ENCODE results near the gene PEF1.

Gene PEF1

GRCh38 chr1:31651766-31652165, 7.1 kb upstream of the PEF1 start:
- FAIRE-seq (no peak), DNase-seq (ENCODE audit: insufficient read length) (no peak)
- TF ChIP-seq POLR2AphosphoS5 (IDR thresholded peaks at IDR 0.05; ENCODE audit: low read depth, low read length), result no peak
- TF ChIP-seq POLR2A (IDR thresholded peaks at IDR 0.05; ENCODE audit: low read depth, low read length), result no peak
- no peak for TF ChIP-seq TAF1 (IDR thresholded peaks at IDR 0.05; ENCODE audit: borderline replicate concordance, low read depth, low read length)

DNA sequence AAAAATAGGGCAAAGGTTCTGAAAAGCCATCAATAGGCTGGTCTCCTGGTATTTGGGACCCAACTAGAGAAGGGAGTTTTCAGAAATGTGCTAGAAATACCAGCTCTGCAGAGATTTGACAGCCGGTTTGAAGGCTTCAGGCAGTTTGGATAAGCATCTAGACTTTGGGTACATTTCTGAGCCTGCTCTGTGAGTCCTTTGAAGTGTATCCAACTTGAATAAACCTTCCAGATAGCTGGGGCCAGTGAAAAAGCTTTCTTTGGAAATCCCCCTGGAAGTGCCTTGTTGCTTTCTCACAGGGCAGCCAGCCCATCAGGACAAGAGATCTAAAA, 6.4 kb upstream of the PEF1 start:
- DNase-seq (ENCODE audit: insufficient read length), result no peak
- FAIRE-seq, result peak; percentile 42
- no peak for TF ChIP-seq POLR2AphosphoS5 (IDR thresholded peaks at IDR 0.05; ENCODE audit: low read depth, low read length)
- TF ChIP-seq TAF1 (IDR thresholded peaks at IDR 0.05; ENCODE audit: borderline replicate concordance, low read depth, low read length), result no peak

- FAIRE-seq, result no peak
- DNase-seq (ENCODE audit: insufficient read length), result no peak
- TF ChIP-seq POLR2AphosphoS5 (IDR thresholded peaks at IDR 0.05; ENCODE audit: low read depth, low read length) (no peak), TAF1 (IDR thresholded peaks at IDR 0.05; ENCODE audit: borderline replicate concordance, low read depth, low read length) (no peak)
These were observed 5.7 kb upstream of the PEF1 start for GRCh38 chr1:31650161-31651088.

GRCh38 chr1:31648641-31649357, 4.1 kb upstream of the PEF1 start:
- TF ChIP-seq POLR2AphosphoS5 (IDR thresholded peaks at IDR 0.05; ENCODE audit: low read depth, low read length) (no peak), POLR2A (IDR thresholded peaks at IDR 0.05; ENCODE audit: low read depth, low read length) (no peak), TAF1 (IDR thresholded peaks at IDR 0.05; ENCODE audit: borderline replicate concordance, low read depth, low read length) (no peak)
- FAIRE-seq, result no peak
- DNase-seq (ENCODE audit: insufficient read length), result no peak

- DNase-seq (ENCODE audit: insufficient read length) (no peak), FAIRE-seq (no peak)
- TF ChIP-seq POLR2AphosphoS5 (IDR thresholded peaks at IDR 0.05; ENCODE audit: low read depth, low read length) (no peak), POLR2A (IDR thresholded peaks at IDR 0.05; ENCODE audit: low read depth, low read length) (no peak), TAF1 (IDR thresholded peaks at IDR 0.05; ENCODE audit: borderline replicate concordance, low read depth, low read length) (no peak)
These were observed 3.5 kb upstream of the PEF1 start for GRCh38 chr1:31648190-31648589.

DNA sequence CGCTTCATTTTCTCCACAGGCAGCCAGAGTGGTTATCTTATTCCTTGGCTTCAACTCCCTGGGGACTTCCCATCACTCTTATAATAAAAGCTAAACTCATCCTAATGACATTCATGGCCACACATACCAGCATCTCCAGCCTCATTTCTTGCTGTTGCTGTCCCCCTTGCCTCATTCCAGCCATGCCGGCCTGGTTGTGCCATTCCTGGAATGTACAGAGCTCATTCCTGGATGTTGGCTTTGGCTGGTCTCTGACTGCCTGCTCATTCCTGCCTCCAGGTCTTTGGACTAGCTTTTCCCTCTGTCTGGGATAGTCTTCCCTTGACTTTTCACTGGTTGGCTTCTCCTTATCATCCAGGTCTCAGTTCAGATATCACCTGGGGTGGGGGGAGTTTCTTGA, 2.4 kb upstream of the PEF1 start:
- DNase-seq (ENCODE audit: insufficient read length) (no peak), FAIRE-seq (no peak)
- TF ChIP-seq POLR2A (IDR thresholded peaks at IDR 0.05; ENCODE audit: low read depth, low read length), result no peak
- TF ChIP-seq TAF1 (IDR thresholded peaks at IDR 0.05; ENCODE audit: borderline replicate concordance, low read depth, low read length), result no peak

DNA sequence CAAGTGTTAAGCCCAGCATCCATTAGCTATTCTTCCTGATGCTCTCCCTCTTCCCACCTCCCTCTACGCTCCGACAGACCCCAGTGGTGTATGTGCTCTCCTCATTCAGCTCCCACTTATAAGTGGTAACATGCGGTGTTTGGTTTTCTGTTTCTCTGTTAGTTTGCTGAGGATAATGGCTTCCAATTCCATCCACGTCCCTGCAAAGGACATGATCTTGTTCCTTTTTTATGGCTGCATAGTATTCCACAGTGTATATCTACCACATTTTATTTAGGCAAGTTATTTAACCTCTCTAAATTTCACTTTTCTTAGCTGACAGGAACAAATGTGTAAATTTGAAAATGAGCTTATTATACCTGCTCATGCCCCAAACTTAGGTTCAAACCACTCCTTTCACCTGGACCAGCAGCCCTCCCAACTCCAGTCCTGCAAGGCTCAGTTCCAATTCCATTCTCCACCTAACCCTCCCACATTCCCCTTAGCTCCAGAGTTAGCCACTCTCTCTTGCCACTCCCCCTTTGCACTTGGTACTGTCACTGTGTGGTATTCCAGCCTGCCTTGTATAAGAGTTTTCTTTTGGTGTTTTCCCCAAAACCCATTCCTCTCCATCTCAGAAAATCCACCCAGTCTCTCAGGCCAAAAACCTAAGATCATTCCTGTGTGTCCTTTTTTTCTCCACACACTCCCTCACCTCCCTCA, 1.7 kb upstream of the PEF1 start:
- TF ChIP-seq POLR2A (IDR thresholded peaks at IDR 0.05; ENCODE audit: low read depth, low read length) (no peak), POLR2AphosphoS5 (IDR thresholded peaks at IDR 0.05; ENCODE audit: low read depth, low read length) (no peak), TAF1 (IDR thresholded peaks at IDR 0.05; ENCODE audit: borderline replicate concordance, low read depth, low read length) (no peak)
- peak; percentile 40 for FAIRE-seq
- DNase-seq (ENCODE audit: insufficient read length), result no peak

GRCh38 chr1:31645274-31645568, 545 bp upstream of the PEF1 start:
- TF ChIP-seq TAF1 (IDR thresholded peaks at IDR 0.05; ENCODE audit: borderline replicate concordance, low read depth, low read length) (0 out of 2 replicates have a peak, but pooled peaks have one; percentile 29), POLR2AphosphoS5 (IDR thresholded peaks at IDR 0.05; ENCODE audit: low read depth, low read length) (no peak), POLR2A (IDR thresholded peaks at IDR 0.05; ENCODE audit: low read depth, low read length) (no peak)
- FAIRE-seq (no peak), DNase-seq (ENCODE audit: insufficient read length) (no peak)

DNA sequence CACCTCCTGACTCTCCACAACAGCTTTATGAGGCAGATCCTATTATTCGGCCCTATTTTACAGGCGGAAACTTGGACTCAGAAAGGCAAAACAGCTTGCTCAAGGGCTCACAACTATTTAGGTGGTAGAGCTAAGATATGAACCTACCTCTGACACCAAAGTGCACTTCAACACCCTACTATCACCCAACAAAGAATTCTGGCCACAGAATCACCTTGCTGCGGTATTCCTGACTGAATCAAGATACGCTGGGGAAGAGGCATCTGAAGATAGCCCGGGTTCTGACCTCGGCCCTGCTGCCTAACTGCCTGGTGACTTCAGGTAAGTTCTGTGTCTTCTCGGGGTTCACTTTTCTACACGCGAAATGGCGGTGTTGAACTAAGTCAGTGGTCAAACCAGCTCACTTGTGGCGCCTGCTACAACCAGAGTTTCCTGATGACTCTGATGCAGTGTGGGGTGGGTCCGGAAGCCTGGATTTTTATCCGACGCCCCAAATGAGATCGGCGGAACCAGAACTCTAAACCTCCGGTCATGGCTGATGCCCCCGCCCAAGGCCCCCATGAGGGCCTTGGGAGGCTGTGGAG, 608 bp downstream of the PEF1 start:
- TF ChIP-seq POLR2AphosphoS5 (IDR thresholded peaks at IDR 0.05; ENCODE audit: low read depth, low read length) (no peak), POLR2A (IDR thresholded peaks at IDR 0.05; ENCODE audit: low read depth, low read length) (no peak; the same call in 1 of the 2 replicates), TAF1 (IDR thresholded peaks at IDR 0.05; ENCODE audit: borderline replicate concordance, low read depth, low read length) (no peak)
- DNase-seq (ENCODE audit: insufficient read length), result no peak
- FAIRE-seq, result peak; percentile 14

GRCh38 chr1:31642897-31643296, 1.8 kb downstream of the PEF1 start:
- FAIRE-seq (no peak), DNase-seq (ENCODE audit: insufficient read length) (no peak)
- TF ChIP-seq TAF1 (IDR thresholded peaks at IDR 0.05; ENCODE audit: borderline replicate concordance, low read depth, low read length), result no peak
- TF ChIP-seq POLR2A (IDR thresholded peaks at IDR 0.05; ENCODE audit: low read depth, low read length), result no peak
- TF ChIP-seq POLR2AphosphoS5 (IDR thresholded peaks at IDR 0.05; ENCODE audit: low read depth, low read length), result no peak

DNA sequence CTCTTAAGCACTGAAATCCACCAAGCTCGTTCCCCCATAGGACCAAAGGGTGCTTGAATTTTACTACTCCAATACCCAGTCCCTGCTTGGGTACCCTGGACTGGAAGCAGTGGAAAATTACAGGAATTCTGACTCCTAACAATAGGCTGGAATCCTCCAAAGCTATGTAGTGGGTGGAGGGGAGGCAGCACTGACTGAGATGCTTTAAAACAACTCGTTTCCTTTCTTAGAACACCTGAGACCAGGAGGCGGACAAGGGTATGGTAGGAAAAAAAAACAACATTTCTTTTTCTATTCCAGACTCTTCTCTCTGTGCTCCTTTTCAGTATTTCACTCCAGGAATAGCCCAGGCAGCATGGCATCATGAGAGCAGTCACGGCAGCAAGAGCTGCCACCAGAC, 2.3 kb downstream of the PEF1 start:
- DNase-seq (ENCODE audit: insufficient read length), result no peak
- TF ChIP-seq TAF1 (IDR thresholded peaks at IDR 0.05; ENCODE audit: borderline replicate concordance, low read depth, low read length), result no peak
- TF ChIP-seq POLR2AphosphoS5 (IDR thresholded peaks at IDR 0.05; ENCODE audit: low read depth, low read length), result no peak
- no peak for TF ChIP-seq POLR2A (IDR thresholded peaks at IDR 0.05; ENCODE audit: low read depth, low read length)
- no peak for FAIRE-seq

Data from GM12892 (cell line).